Measurements from ENCODE around the gene KRT13.

The KRT13 gene

DNA sequence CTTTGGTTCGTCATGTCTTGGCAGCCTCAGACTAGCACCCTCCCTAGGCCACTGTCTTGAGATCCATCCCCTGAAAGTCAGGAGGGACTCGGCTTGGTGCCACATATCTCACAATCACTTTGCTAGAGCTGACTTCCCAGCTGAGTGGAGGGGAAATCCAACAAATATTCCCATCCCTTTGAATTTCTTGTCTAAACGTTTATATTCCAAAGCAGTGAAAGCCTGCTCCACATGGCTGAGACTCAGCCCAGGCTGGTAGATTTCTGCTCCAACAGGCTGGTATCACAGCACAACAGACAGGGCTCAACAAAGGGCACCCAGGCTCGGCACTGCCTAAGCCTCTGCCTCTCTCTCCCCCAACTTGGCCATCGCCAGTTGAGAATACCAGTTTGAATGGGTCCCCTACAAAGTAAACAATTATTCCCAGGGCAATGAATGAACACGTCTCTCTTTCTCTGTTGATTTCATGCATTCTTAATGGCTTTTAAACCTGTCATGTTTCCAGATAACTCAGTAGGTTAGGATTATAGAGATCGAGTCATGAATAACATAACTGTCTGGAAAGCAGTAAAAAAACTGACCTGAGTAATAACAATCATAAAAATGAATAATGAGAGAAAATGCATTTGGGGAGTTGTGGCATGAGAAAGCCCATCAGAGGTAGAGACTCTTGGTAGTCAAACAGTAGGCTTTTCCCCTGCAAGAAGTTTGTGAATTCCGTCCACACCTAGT lies 1.0 kb downstream of the KRT13 start:
- no peaks in the 10 kb centered on the region for H4K20me1 ChIP-seq (ENCODE audit: control insufficient read depth, insufficient read depth, low read depth, low read length)
- H3F3A ChIP-seq (ENCODE audit: control insufficient read depth, insufficient read depth): no peaks in the 10 kb centered on the region
- no peaks in the 10 kb centered on the region for H3K4me1 ChIP-seq (ENCODE audit: control insufficient read depth, low read length)
- no peaks in the 10 kb centered on the region for H3K9me2 ChIP-seq (replicated peaks; ENCODE audit: control insufficient read depth, low read length)
- H3K27me3 ChIP-seq (ENCODE audit: control insufficient read depth, low read length): no peaks in the 10 kb centered on the region
- no peak overlapping the region for H3K4me2 ChIP-seq (ENCODE audit: low read length)
- no peaks in the 10 kb centered on the region for H3K9me3 ChIP-seq (ENCODE audit: control insufficient read depth, insufficient read depth, low read length)
- H3K4me3 ChIP-seq (ENCODE audit: low read length): no peak overlapping the region
- H3K36me3 ChIP-seq (ENCODE audit: control insufficient read depth, low read length): no peaks in the 10 kb centered on the region
- no peak for TF ChIP-seq EZH2phosphoT487 (IDR thresholded peaks at IDR 0.05; ENCODE audit: borderline replicate concordance, low read length)
- TF ChIP-seq, protein P1, sequence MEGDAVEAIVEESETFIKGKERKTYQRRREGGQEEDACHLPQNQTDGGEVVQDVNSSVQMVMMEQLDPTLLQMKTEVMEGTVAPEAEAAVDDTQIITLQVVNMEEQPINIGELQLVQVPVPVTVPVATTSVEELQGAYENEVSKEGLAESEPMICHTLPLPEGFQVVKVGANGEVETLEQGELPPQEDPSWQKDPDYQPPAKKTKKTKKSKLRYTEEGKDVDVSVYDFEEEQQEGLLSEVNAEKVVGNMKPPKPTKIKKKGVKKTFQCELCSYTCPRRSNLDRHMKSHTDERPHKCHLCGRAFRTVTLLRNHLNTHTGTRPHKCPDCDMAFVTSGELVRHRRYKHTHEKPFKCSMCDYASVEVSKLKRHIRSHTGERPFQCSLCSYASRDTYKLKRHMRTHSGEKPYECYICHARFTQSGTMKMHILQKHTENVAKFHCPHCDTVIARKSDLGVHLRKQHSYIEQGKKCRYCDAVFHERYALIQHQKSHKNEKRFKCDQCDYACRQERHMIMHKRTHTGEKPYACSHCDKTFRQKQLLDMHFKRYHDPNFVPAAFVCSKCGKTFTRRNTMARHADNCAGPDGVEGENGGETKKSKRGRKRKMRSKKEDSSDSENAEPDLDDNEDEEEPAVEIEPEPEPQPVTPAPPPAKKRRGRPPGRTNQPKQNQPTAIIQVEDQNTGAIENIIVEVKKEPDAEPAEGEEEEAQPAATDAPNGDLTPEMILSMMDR (IDR thresholded peaks at IDR 0.05; ENCODE audit: low read depth, low read length, poor library complexity, severe bottlenecking): no peak
- no peak overlapping the region for H3K27ac ChIP-seq (ENCODE audit: low read depth, low read length)
- no peaks in the 10 kb centered on the region for H3K79me2 ChIP-seq (ENCODE audit: control insufficient read depth, low read length)

DNA sequence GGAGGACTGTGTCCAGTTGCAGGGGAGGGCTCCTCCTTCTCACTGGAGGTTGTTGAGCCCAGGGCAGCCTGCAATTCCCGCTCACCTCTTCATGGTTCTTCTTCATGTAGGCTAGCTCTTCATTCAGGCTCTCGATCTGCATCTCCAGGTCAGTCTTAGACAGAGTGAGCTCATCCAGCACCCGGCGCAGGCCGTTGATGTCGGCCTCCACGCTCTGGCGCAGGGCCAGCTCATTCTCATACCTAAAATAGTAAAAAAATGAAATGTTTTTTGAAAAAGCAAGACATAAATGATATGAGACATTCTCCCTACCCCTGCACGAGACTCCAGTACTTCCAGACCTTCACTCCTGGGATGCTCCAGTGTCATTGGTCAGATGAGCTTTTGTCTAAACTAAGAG lies 2.2 kb downstream of the KRT13 start:
- Histone ChIP-seq H4K20me1 (ENCODE audit: control insufficient read depth, insufficient read depth, low read depth, low read length) (no peaks in the 10 kb centered on the region), H3K27ac (ENCODE audit: low read depth, low read length) (no peak overlapping the region), H3F3A (ENCODE audit: control insufficient read depth, insufficient read depth) (no peaks in the 10 kb centered on the region), H3K9me2 (replicated peaks; ENCODE audit: control insufficient read depth, low read length) (no peaks in the 10 kb centered on the region), H3K4me2 (ENCODE audit: low read length) (no peak overlapping the region), H3K36me3 (ENCODE audit: control insufficient read depth, low read length) (no peaks in the 10 kb centered on the region), H3K9me3 (ENCODE audit: control insufficient read depth, insufficient read depth, low read length) (no peaks in the 10 kb centered on the region), H3K4me1 (ENCODE audit: control insufficient read depth, low read length) (peaks cover 3% of the 10 kb centered on the region; the same call in 1 of the 2 replicates), H3K27me3 (ENCODE audit: control insufficient read depth, low read length) (no peaks in the 10 kb centered on the region), H3K4me3 (ENCODE audit: low read length) (no peak overlapping the region), H3K79me2 (ENCODE audit: control insufficient read depth, low read length) (no peaks in the 10 kb centered on the region)
- TF ChIP-seq, protein P1 (IDR thresholded peaks at IDR 0.05; ENCODE audit: low read depth, low read length, poor library complexity, severe bottlenecking): no peak
- TF ChIP-seq EZH2phosphoT487 (IDR thresholded peaks at IDR 0.05; ENCODE audit: borderline replicate concordance, low read length): no peak

DNA sequence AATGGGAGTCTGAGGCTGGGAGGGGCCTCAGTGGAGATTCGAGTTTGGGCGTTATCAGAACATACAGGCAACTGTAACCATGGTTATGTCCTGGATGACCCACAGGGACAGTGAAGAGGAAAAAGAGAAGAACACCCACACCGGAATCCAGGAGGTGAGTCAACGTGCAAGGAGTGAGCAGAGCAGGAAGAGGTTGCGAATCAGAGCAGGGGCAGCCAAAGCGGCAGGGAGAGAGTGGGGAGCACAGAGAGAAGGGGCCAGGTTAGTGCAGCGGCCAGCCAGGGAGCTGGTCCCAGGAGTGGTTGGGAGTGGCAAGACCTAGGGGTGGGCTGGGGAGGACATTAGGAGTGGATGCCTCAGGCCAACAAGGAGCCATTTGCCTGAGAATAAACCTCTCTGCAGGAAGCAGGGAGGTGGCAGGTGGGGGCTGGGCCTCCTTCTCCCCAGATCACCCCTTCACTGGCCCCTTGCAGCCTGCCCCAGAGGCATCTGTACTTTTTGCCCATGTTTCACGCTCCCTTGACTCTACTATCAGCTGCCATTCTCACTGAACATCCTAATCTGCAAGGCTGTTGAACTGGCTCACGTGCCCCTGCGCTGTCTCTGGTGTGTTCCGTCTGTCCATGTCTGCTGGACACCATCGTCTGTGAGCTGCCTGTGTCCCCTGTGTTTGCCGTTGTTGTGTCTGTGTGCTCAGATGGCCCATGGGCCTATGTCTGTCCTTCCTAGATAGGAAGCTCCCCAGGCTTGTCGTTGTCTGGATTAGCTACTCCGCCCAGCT lies 5.1 kb downstream of the KRT13 start:
- Histone ChIP-seq H3K9me3 (ENCODE audit: control insufficient read depth, insufficient read depth, low read length) (no peaks in the 10 kb centered on the region), H4K20me1 (ENCODE audit: control insufficient read depth, insufficient read depth, low read depth, low read length) (no peaks in the 10 kb centered on the region), H3K27me3 (ENCODE audit: control insufficient read depth, low read length) (no peaks in the 10 kb centered on the region), H3K4me3 (ENCODE audit: low read length) (no peak overlapping the region), H3K79me2 (ENCODE audit: control insufficient read depth, low read length) (no peaks in the 10 kb centered on the region), H3K27ac (ENCODE audit: low read depth, low read length) (no peak overlapping the region), H3F3A (ENCODE audit: control insufficient read depth, insufficient read depth) (no peaks in the 10 kb centered on the region), H3K4me2 (ENCODE audit: low read length) (no peak overlapping the region), H3K4me1 (ENCODE audit: control insufficient read depth, low read length) (peaks cover 10% of the 10 kb centered on the region), H3K9me2 (replicated peaks; ENCODE audit: control insufficient read depth, low read length) (no peaks in the 10 kb centered on the region), H3K36me3 (ENCODE audit: control insufficient read depth, low read length) (no peaks in the 10 kb centered on the region)
- TF ChIP-seq, protein P1 (IDR thresholded peaks at IDR 0.05; ENCODE audit: low read depth, low read length, poor library complexity, severe bottlenecking): no peak
- TF ChIP-seq EZH2phosphoT487 (IDR thresholded peaks at IDR 0.05; ENCODE audit: borderline replicate concordance, low read length): no peak

All from DOHH2 (cell line).